Right atrium auricular region (tissue), 2 donors: ENCODE data around the gene CMSS1. TPM values are rescaled to one million over a fixed set of nuclear protein-coding genes. Genes with fewer than 3 reads are reported as not detected.

Source experiments
- DNase-seq: peaks from one replicate; pipeline ENCODE4 v3.0.0-alpha.2; 2019; ENCODE audit warnings: low spot score
- H3K27ac ChIP-seq, 2 donors: fragments of 200-600 bp; sonication (generic); 1 replicate in 1 of 2; 2 replicates in 1 of 2; pipeline ENCODE4 v1.5.1; 2016 to 2019
- H3K27me3 ChIP-seq, 2 donors: fragments of 200-600 bp; sonication (generic); one replicate each; pipeline versions ENCODE4 v1.5.1 to v1.6.0; 2017 to 2019
- H3K36me3 ChIP-seq: fragments of 200-600 bp; sonication (generic); one replicate; pipeline ENCODE4 v1.5.1; 2016
- H3K4me1 ChIP-seq, 2 donors: fragments of 200-600 bp; sonication (generic); one replicate each; pipeline versions ENCODE4 v1.5.1 to v1.6.0; 2017 to 2019
- H3K4me3 ChIP-seq, 2 donors: fragments of 200-600 bp; sonication (generic); 1 replicate in 1 of 2; 2 replicates in 1 of 2; pipeline ENCODE4 v1.5.1; 2017 to 2019; ENCODE audit warnings: mild to moderate bottlenecking in 1 of 2, moderate library complexity in 1 of 2
- H3K9me3 ChIP-seq, 2 donors: fragments of 200-600 bp; sonication (generic); one replicate each; pipeline ENCODE4 v1.5.1; 2019
- CTCF ChIP-seq, 2 donors: fragments of 200-600 bp; sonication (generic); IDR thresholded peaks; one replicate each; pipeline ENCODE4 v1.5.1; 2019; ENCODE audit warnings: antibody characterized with exemption in 2 of 2
- total RNA-seq, 2 donors: library from RNA; depleted of rRNA; stranded (reverse); fragments of >200 nt; gene quantifications; one replicate each; pipeline ENCODE4 v1.1.0, GENCODE V29; 2016

The CMSS1 gene
- total RNA-seq, 2 donors from 2014 or later = 5.7 to 17.7 TPM

GRCh38 chr3:100030914-100031425 lies 213.3 kb downstream of the CMSS1 start:
- no peak for TF ChIP-seq CTCF (IDR thresholded peaks at IDR 0.05)
- H3K36me3 ChIP-seq = no peaks in the 10 kb centered on the region
- no peak for DNase-seq
- H3K27me3 ChIP-seq = no peaks in the 10 kb centered on the region
- no peaks in the 10 kb centered on the region for H3K9me3 ChIP-seq
- H3K4me1 ChIP-seq = peaks cover 0 to 23% of the 10 kb centered on the region in 2 donors
- no peak overlapping the region for H3K27ac ChIP-seq
- no peak overlapping the region for H3K4me3 ChIP-seq

- Histone ChIP-seq H3K27me3 (no peaks in the 10 kb centered on the region), H3K4me3 (no peak overlapping the region), H3K27ac (peak overlapping the region in 1 of 2 donors; percentile 29), H3K36me3 (no peaks in the 10 kb centered on the region), H3K4me1 (peaks cover 0 to 23% of the 10 kb centered on the region in 2 donors), H3K9me3 (no peaks in the 10 kb centered on the region)
- TF ChIP-seq CTCF (IDR thresholded peaks at IDR 0.05) = no peak
- no peak for DNase-seq
Measured at GRCh38 chr3:100032243-100032642, 214.6 kb downstream of the CMSS1 start.

- H3K4me1 ChIP-seq = peaks cover 0 to 23% of the 10 kb centered on the region in 2 donors
- no peaks in the 10 kb centered on the region for H3K36me3 ChIP-seq
- TF ChIP-seq CTCF (IDR thresholded peaks at IDR 0.05) = no peak
- no peaks in the 10 kb centered on the region for H3K9me3 ChIP-seq
- no peak overlapping the region for H3K27ac ChIP-seq
- no peaks in the 10 kb centered on the region for H3K27me3 ChIP-seq
- H3K4me3 ChIP-seq = no peak overlapping the region
- no peak for DNase-seq
Measured at GRCh38 chr3:100033184-100033583, 215.5 kb downstream of the CMSS1 start.

- H3K9me3 ChIP-seq = no peaks in the 10 kb centered on the region
- no peak overlapping the region for H3K4me3 ChIP-seq
- no peaks in the 10 kb centered on the region for H3K36me3 ChIP-seq
- peaks cover 0 to 27% of the 10 kb centered on the region in 2 donors for H3K4me1 ChIP-seq
- H3K27me3 ChIP-seq = no peaks in the 10 kb centered on the region
- TF ChIP-seq CTCF (IDR thresholded peaks at IDR 0.05) = no peak
- DNase-seq = no peak
- no peak overlapping the region for H3K27ac ChIP-seq
Measured at GRCh38 chr3:100033903-100034471, 216.3 kb downstream of the CMSS1 start.

GRCh38 chr3:100039075-100039474 lies 221.4 kb downstream of the CMSS1 start:
- H3K4me3 ChIP-seq = no peak overlapping the region
- H3K36me3 ChIP-seq = no peaks in the 10 kb centered on the region
- TF ChIP-seq CTCF (IDR thresholded peaks at IDR 0.05) = no peak
- no peak for DNase-seq
- peaks cover 0 to 42% of the 10 kb centered on the region in 2 donors for H3K4me1 ChIP-seq
- peak overlapping the region in 1 of 2 donors; percentile 93 for H3K27ac ChIP-seq
- H3K9me3 ChIP-seq = no peaks in the 10 kb centered on the region
- H3K27me3 ChIP-seq = no peaks in the 10 kb centered on the region
